ENCODE results near the gene RIMOC1.

RIMOC1 gene

GRCh38 chr5:41883936-41884335 lies 20.2 kb upstream of the RIMOC1 start:
- in situ Hi-C loops (cut with MboI; ENCODE audit: low sequenced_read_pairs, unreplicated experiment) = no loop called here
- no peak for DNase-seq (ENCODE audit: low spot score)
- TF ChIP-seq CTCF (IDR thresholded peaks at IDR 0.05; ENCODE audit: borderline replicate concordance, control extremely low read depth, extremely low read depth, insufficient read depth, missing control alignments) = no peak

- in situ Hi-C loops (cut with MboI; ENCODE audit: low sequenced_read_pairs, unreplicated experiment) = no loop called here
- DNase-seq (ENCODE audit: low spot score) = no peak
- TF ChIP-seq CTCF (IDR thresholded peaks at IDR 0.05; ENCODE audit: borderline replicate concordance, control extremely low read depth, extremely low read depth, insufficient read depth, missing control alignments) = no peak
These were observed 18.9 kb upstream of the RIMOC1 start for GRCh38 chr5:41885286-41885685.

- DNase-seq (ENCODE audit: low spot score) = no peak
- in situ Hi-C loops (cut with MboI; ENCODE audit: low sequenced_read_pairs, unreplicated experiment) = no loop called here
- TF ChIP-seq CTCF (IDR thresholded peaks at IDR 0.05; ENCODE audit: borderline replicate concordance, control extremely low read depth, extremely low read depth, insufficient read depth, missing control alignments) = no peak
These were observed 13.0 kb upstream of the RIMOC1 start for GRCh38 chr5:41891066-41891707.

GRCh38 chr5:41892031-41892430 lies 12.1 kb upstream of the RIMOC1 start:
- no peak for DNase-seq (ENCODE audit: low spot score)
- TF ChIP-seq CTCF (IDR thresholded peaks at IDR 0.05; ENCODE audit: borderline replicate concordance, control extremely low read depth, extremely low read depth, insufficient read depth, missing control alignments) = no peak

GRCh38 chr5:41893074-41893851 lies 10.9 kb upstream of the RIMOC1 start:
- TF ChIP-seq CTCF (IDR thresholded peaks at IDR 0.05; ENCODE audit: borderline replicate concordance, control extremely low read depth, extremely low read depth, insufficient read depth, missing control alignments) = no peak
- in situ Hi-C loops (cut with MboI; ENCODE audit: low sequenced_read_pairs, unreplicated experiment) = no loop called here
- DNase-seq (ENCODE audit: low spot score) = no peak

More at GRCh38 chr5:41892031-41892430, 12.1 kb upstream of the RIMOC1 start:
- in situ Hi-C loops (cut with MboI; ENCODE audit: low sequenced_read_pairs, unreplicated experiment) = no loop called here

GRCh38 chr5:41896230-41896629 lies 7.9 kb upstream of the RIMOC1 start:
- no peak for DNase-seq (ENCODE audit: low spot score)
- in situ Hi-C loops (cut with MboI; ENCODE audit: low sequenced_read_pairs, unreplicated experiment) = no loop called here
- TF ChIP-seq CTCF (IDR thresholded peaks at IDR 0.05; ENCODE audit: borderline replicate concordance, control extremely low read depth, extremely low read depth, insufficient read depth, missing control alignments) = no peak
